Brain microvascular endothelial cell (primary cell): ENCODE data around the gene CPNE6.

Source experiments
- DNase-seq: peaks from one replicate; pipeline ENCODE4 v3.0.0-alpha.2; 2020
- H3K27ac ChIP-seq: fragments of 250-450 bp; sonication (Bioruptor Pico); 2 replicates; pipeline ENCODE4 v1.5.1; 2020; ENCODE audit warnings: mild to moderate bottlenecking, moderate library complexity
- H3K27me3 ChIP-seq: fragments of 250-450 bp; sonication (Bioruptor Pico); replicated peaks from 2 replicates; pipeline ENCODE4 v1.5.1; 2020; ENCODE audit warnings: mild to moderate bottlenecking
- H3K36me3 ChIP-seq: fragments of 250-450 bp; sonication (Bioruptor Pico); replicated peaks from 2 replicates; pipeline ENCODE4 v1.5.1; 2020; ENCODE audit warnings: mild to moderate bottlenecking
- H3K4me3 ChIP-seq: 2 replicates; pipeline ENCODE4 v1.5.1; 2011; ENCODE audit warnings: low read depth, mild to moderate bottlenecking, control low read depth, low read length, moderate library complexity
- in situ Hi-C: cut with HindIII; loops from 2 replicates; pipeline ENCODE4 v1.10.0; 2017; ENCODE audit warnings: low sequenced_read_pairs, low pct_ligation_motif_present
- TF ChIP-seq, protein P1 (sequence below): IDR thresholded peaks from 2 replicates; pipeline ENCODE4 v1.5.1; 2011; ENCODE audit warnings: low read depth, mild to moderate bottlenecking, moderate library complexity, low read length, control low read depth, inconsistent platforms; ENCODE audit errors: missing control alignments

CPNE6 gene

DNA sequence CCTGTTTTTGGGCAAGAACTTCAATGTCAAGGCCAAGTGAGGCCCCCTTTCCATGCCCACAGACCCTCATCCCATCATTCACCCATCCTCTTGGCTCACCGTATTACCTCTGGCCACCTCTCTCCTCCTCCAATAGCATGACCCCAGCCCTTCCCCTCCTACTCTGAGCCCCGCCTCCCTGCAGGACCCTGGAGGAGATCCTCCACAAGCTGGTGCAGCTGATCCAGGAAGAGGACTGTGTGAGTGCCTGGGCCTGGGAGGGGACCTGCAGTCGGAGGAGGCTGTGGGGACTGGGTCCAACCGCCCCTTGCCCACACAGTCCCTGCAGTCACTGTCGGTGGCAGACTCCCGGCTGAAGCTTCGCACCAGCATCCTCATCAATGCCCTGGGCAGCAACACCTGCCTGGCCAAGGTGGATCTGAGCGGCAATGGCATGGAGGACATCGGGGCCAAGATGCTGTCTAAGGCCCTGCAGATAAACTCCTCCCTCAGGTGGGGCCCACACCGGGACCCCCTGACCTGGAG is 12.3 kb upstream of the CPNE6 start:
- H3K36me3 ChIP-seq: no peaks in the 10 kb centered on the region
- H3K27ac ChIP-seq: no peak overlapping the region
- in situ Hi-C loops: no loop called here
- no peak for DNase-seq
- TF ChIP-seq, protein P1, sequence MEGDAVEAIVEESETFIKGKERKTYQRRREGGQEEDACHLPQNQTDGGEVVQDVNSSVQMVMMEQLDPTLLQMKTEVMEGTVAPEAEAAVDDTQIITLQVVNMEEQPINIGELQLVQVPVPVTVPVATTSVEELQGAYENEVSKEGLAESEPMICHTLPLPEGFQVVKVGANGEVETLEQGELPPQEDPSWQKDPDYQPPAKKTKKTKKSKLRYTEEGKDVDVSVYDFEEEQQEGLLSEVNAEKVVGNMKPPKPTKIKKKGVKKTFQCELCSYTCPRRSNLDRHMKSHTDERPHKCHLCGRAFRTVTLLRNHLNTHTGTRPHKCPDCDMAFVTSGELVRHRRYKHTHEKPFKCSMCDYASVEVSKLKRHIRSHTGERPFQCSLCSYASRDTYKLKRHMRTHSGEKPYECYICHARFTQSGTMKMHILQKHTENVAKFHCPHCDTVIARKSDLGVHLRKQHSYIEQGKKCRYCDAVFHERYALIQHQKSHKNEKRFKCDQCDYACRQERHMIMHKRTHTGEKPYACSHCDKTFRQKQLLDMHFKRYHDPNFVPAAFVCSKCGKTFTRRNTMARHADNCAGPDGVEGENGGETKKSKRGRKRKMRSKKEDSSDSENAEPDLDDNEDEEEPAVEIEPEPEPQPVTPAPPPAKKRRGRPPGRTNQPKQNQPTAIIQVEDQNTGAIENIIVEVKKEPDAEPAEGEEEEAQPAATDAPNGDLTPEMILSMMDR: no peak
- H3K4me3 ChIP-seq: no peak overlapping the region
- no peaks in the 10 kb centered on the region for H3K27me3 ChIP-seq

DNA sequence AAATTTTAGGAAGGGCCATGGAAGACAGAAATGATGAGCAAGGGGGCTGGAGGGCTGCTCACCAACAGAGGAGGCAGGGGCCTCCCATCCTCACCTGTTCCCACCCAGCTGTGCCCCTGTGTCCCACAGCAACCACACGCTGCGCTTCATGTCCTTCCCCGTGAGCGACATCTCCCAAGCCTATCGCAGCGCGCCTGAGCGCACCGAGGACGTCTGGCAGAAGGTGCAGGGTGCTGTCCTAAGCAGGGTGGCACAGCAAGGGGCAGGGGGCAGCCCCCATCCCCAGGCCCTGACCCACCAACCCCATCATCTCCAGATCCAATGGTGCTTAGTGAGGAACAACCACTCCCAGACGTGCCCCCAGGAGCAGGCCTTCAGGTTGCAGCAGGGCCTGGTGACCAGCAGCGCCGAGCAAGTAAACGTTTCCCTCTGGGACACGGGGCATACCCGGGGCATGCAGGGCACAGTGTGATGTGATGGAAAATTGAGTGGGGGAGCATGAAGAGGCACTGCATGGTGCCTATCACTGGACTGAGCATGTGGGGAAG is 11.4 kb upstream of the CPNE6 start:
- no peaks in the 10 kb centered on the region for H3K36me3 ChIP-seq
- DNase-seq: no peak
- no peak overlapping the region for H3K27ac ChIP-seq
- no peak overlapping the region for H3K4me3 ChIP-seq
- TF ChIP-seq, protein P1: no peak
- in situ Hi-C loops: no loop called here
- H3K27me3 ChIP-seq: no peaks in the 10 kb centered on the region

DNA sequence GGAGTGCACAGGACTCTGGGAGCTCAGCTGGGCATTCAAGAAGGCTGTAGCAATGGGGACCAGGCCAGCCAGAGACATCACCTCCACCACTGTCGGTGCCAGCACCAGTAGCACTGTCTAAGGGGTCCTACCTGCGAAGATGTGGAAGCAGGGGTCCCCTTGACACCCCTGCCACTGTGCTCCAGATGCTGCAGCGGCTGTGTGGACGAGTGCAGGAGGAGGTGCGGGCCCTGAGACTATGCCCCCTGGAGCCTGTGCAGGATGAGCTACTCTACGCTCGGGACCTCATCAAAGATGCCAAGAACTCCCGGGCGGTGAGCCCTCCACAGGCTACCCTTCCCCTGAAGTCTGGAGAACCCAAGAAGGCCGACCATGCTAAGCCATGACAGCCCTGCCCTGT is 10.9 kb upstream of the CPNE6 start:
- no peaks in the 10 kb centered on the region for H3K36me3 ChIP-seq
- TF ChIP-seq, protein P1: no peak
- no peak overlapping the region for H3K27ac ChIP-seq
- no peaks in the 10 kb centered on the region for H3K27me3 ChIP-seq
- H3K4me3 ChIP-seq: no peak overlapping the region
- in situ Hi-C loops: no loop called here
- no peak for DNase-seq

DNA sequence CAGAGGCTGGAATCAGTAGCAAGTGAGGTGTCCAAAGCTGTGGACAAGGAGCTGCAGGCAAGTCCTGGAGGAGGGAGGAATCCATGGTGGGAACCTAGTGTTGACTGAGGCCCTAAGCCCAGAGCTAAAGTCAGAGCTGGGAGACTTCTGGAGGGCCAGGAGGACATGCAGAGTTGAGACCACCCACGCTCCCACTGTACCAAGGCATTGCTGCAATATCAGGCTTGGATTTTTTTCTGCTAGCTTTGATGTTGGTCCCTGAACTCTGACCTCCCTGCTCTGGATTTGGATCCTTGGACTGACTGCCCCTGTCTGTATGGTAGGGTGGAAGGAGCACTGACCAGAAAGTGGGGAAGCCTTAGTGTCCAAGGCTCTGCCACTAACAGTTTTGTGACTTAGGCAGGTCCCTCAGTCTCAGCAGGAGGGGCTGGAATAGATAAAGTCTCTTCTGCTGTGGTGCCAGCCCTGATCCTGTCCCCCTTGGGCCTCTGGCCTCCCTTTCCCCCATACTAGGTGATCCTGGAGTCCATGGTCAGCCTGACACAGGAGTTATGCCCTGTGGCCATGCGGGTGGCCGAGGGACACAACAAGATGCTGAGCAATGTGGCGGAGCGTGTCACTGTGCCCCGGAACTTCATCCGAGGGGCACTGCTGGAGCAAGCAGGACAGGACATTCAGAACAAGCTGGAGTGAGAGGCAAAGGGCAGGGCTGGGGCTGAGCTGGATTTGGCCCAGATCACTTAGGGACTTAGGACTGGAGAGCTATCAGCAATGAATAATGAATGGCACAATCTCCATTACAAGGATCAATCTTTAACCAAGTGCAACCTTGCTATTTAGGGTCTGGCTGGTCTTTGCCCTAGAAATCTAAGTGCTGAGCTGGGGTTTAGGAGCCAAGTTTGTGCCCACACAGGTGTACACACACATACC is 10.1 kb upstream of the CPNE6 start:
- Histone ChIP-seq H3K27ac (no peak overlapping the region), H3K27me3 (no peaks in the 10 kb centered on the region), H3K36me3 (no peaks in the 10 kb centered on the region), H3K4me3 (no peak overlapping the region)
- in situ Hi-C loops: no loop called here
- DNase-seq: no peak
- TF ChIP-seq, protein P1: no peak

DNA sequence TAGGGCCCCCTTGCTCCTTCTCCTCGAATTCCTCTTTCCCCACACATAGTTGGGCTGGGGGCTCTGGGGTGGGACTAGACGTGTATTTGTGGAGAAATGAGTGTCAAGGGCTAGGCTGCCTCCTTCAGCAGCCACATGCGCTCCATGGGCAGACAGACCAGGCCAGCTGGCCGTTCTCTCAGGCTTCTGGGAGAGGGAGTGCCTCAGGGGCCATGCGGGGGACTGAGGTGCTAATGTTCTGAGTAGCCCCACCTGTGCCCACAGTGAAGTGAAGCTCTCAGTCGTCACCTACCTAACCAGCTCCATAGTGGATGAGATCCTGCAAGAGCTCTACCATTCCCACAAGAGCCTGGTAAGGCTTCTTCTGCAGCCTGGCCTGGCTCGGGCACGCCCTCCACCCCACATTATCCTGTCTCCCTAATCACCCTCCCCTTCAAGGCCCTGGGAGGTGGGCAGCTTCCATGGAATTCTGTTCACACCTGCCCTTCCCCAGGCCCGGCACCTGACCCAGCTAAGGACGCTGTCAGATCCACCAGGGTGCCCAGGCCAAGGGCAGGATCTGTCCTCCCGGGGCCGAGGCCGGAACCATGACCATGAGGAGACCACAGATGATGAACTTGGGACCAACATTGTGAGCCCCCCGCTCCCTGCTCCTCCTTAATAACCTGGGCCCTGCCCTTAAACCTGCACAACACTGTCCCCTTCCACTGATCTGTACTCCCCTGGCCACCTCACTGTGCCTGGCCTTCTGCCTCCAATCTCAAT is 9.0 kb upstream of the CPNE6 start:
- no peak overlapping the region for H3K27ac ChIP-seq
- in situ Hi-C loops: no loop called here
- no peaks in the 10 kb centered on the region for H3K27me3 ChIP-seq
- DNase-seq: no peak
- no peaks in the 10 kb centered on the region for H3K36me3 ChIP-seq
- H3K4me3 ChIP-seq: no peak overlapping the region
- TF ChIP-seq, protein P1: no peak
